SU-DHL-6 (cell line): ENCODE data around the gene EML3.

Source experiments
- CTCF ChIP-seq: fragments of 200-600 bp; sonication (generic); IDR thresholded peaks from one replicate; pipeline ENCODE4 v1.5.1; 2017; ENCODE audit warnings: antibody characterized with exemption, mild to moderate bottlenecking, low read length, moderate library complexity; ENCODE audit not compliant: insufficient read depth, poor library complexity, severe bottlenecking
- EZH2phosphoT487 ChIP-seq: fragments of 200-600 bp; sonication (generic), shearing (Covaris generic); conservative IDR thresholded peaks from 2 replicates; pipeline ENCODE4 v1.6.1; 2018; ENCODE audit warnings: mild to moderate bottlenecking, antibody characterized with exemption, low read length, moderate library complexity, mixed read lengths

- TF ChIP-seq CTCF: no peak
- TF ChIP-seq EZH2phosphoT487: no peak
These were observed 4.9 kb downstream of the EML3 start for GRCh38 chr11:62607714-62608113.
